Raji (cell line): ENCODE measurements around the gene SLC38A5.
A peak's percentile ranks its signal among the peaks of the same experiment; 100 is the strongest.

Experiments
- POLR2A ChIP-seq: IDR thresholded peaks from 2 replicates; pipeline ENCODE4 v1.6.1; 2011; ENCODE audit warnings: low read depth, low read length, control low read depth; ENCODE audit not compliant: insufficient read depth

The SLC38A5 gene

GRCh38 chrX:48476919-48477318 lies 6.9 kb upstream of the SLC38A5 start:
- TF ChIP-seq POLR2A: no peak

DNA sequence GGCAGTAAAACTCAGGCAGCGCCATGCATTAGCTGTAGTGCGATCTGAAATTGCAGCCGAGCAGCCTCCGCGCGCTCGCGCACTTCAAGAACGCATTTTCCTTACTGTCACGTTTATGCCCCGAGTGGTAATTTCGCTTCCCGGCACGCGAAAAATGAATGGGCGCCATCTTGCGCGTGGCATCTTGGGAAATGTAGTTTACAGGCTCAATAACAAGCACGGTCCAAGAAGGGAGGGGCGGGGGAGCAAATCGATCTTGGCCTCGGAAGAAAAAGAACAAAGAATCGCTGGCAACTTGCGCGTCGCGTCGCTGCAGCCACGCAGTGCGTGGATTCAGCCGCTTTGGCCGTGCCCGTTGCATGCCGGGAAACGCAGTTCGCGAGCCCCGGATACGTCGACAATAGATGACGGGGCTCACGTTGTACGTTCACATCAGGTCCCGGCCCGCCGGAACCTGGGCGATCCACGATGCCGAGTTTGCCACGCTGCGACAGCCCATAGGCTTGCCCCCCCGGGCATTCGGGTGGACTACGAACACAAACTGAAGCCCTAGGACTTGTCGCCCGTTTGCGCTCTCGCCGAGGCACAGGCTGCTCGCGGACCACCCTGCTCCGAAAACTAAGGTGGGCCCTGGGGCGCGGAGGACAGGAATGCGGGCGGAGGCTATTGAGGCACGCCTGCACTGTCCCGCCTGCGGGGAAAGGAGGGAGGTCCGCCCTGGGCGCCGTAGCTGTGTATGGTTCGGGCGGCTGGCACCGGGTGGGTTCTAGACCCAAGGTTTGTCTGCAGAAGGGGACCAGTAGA lies 5.9 kb upstream of the SLC38A5 start, which contains the start of gene FTSJ1:
TSS of gene FTSJ1 (plus strand) at position 426 of the 804 bp plus-strand sequence. CDS start 1,849 bp downstream, outside the sequence.
- TF ChIP-seq POLR2A: peak; percentile 84

DNA sequence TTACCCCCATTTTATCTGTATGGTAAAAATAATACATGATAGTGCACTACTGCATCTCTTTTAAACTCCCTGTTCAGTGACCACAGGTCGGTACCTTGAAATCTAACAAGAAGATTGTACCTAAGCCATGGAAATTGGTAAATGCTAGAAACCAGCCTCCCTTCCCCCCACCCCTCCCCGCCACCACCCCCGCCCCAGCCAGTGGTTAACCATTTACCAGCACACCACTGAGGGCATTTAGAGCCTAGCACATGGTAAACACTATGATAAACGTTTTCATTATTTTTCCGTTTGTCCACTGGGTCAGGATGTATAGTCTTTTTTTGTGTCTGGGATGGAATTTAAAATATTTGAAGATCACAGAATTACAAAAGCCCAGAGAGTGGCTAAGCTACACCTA lies 5.2 kb upstream of the SLC38A5 start:
- no peak for TF ChIP-seq POLR2A

DNA sequence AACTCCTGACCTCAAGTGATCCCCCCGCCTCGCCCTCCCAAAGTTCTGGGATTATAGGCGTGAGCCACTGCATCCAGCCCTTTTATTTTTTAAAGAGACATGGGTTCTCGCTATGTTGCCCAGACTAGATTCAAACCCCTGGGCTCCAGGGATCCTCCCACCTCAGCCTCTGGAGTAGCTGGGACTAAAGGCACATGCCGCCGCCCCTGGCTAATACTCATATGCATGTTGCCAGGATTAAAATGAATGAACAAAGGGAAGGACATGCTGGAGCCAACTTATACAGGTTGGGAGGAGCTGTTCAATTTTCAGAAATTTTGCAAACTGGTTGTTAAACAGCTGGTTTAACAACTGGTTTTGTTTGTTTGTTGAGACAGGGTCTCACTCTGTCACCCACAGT lies 4.5 kb upstream of the SLC38A5 start:
- no peak for TF ChIP-seq POLR2A

- no peak for TF ChIP-seq POLR2A
Measured at GRCh38 chrX:48474127-48474526, 4.1 kb upstream of the SLC38A5 start.

GRCh38 chrX:48473704-48473990 lies 3.6 kb upstream of the SLC38A5 start:
- TF ChIP-seq POLR2A: no peak

GRCh38 chrX:48472851-48473703 lies 3.0 kb upstream of the SLC38A5 start:
- no peak for TF ChIP-seq POLR2A

- TF ChIP-seq POLR2A: no peak
Measured at GRCh38 chrX:48472225-48472624, 2.2 kb upstream of the SLC38A5 start.

- TF ChIP-seq POLR2A: no peak
Measured at GRCh38 chrX:48471504-48471903, 1.4 kb upstream of the SLC38A5 start.

GRCh38 chrX:48470833-48471118 lies 716 bp upstream of the SLC38A5 start:
- TF ChIP-seq POLR2A: no peak

DNA sequence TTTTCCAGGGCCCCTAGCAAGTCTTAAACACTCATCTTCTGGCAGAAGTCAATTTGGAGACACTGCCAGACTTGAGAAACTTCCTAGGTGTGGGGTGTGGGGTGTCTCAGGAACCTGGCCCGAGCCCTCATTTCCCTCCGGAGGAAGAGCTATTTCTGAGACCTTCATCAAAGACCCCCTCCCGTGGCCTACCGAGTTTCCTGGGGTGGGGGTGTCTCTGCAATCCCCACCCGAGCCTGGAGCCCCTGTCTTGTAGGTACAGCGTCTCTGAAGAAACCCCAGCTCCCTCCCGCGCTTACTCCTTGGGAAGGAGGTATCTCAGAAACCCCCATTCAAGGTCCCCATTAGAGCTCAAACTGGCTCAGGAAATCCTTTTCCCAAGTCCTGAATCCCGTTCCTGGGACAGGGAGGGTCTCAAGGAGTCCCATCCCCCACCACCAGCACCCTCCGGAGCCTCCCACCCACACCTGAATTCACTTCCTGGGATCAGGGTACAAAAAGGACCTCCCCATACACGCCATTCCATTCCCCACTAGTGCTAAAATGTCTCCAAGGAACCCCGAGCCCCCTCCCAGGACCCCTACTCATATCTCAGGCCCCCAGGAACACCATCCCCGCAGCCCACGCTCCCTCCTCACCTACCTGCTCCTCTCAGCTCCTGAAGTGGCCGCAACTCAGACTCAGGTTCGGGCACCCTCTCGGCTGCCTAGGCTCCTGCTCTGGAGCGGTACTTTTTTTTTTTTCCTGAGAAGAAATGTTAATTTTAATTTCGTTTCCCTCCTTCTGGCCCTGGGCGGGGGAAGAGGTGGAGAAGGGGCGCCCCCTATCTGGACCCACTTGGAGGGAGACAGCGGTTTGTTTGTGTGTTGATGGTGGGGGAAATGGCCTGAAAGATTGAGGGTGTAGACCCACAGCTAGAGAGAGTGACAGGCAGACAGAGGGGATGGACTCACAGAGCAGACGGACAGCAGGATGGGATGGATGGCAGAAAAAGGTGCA lies 1.1 kb downstream of the SLC38A5 start:
- peak; percentile 24; the same call in 1 of the 2 replicates for TF ChIP-seq POLR2A

DNA sequence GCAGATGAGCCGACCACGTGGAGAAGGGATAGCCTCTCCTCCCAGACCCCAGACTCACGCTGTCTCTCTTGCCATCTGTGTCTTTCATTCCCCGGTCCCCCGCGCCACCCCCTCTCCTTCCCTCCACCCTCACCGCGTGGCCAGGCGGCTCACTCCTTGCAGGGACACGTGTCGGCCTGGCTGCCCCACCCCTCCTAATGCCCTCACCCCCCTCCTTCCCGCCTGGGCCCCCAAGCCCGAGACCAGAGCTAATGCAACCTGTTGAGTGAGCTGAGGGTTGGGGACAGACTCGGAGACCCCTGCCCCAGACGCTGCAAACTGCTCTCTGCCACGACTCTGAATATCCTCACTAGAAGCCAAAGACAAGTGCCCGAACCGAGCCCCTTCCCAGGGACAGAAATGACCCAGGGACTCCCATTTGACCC lies 1.8 kb downstream of the SLC38A5 start:
- no peak for TF ChIP-seq POLR2A

DNA sequence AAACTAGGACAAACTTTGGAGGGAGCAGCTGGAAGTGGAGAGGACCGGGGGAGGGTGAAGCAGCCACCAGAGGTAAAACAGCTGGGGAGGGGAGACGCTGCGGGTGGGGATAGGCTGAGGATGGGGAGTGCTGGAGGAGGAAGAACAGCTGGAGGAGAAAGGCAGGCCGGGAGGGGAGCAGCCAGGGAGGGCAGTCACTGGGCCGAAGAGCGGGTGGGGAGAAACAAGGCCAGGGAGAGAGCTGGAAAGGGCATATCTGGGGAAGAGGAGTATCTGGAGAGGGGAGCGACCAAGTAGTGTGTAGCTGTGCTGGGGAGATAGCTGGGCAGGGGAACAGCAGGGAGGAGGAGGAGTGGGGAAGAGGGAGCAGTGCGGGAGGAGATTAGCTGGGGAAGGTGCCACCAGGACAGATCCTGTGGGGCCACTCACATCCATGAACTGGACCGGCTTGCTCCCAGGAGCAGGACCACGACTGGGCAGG lies 2.7 kb downstream of the SLC38A5 start:
- TF ChIP-seq POLR2A: no peak

DNA sequence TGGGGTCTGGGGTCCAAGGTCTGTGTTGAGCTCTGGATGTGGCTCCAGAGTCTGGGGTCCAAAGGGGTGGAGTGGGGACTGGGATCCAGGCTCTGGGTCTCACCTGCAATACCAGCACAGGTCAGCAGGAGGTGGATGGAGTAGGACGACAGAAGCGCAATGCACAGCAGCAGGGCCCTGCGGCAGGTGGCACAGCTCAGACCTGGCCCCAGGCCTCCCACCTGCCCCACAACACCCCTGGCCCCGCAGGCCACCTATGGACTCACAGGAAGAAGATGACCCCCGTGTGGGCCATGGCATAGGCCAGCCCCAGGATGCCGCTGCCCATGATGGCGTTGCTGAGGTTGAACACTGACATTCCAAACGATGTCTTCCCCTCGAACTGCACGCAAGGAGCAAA lies 3.4 kb downstream of the SLC38A5 start:
- no peak for TF ChIP-seq POLR2A

GRCh38 chrX:48465336-48465933 lies 4.6 kb downstream of the SLC38A5 start:
- no peak for TF ChIP-seq POLR2A
